Ishikawa (cell line): ENCODE results near the gene SYNE3.

Experiments used
- CEBPB ChIP-seq: IDR thresholded peaks from 2 replicates; pipeline ENCODE4 v1.6.1; 2012
- CREB1 ChIP-seq: IDR thresholded peaks from 2 replicates; pipeline ENCODE4 v1.6.1; 2012; ENCODE audit warnings: low read depth
- EGR1 ChIP-seq: IDR thresholded peaks from 2 replicates; pipeline ENCODE4 v1.6.1; 2012
- EP300 ChIP-seq: IDR thresholded peaks from 2 replicates; pipeline ENCODE4 v1.6.1; 2012; ENCODE audit warnings: borderline replicate concordance
- FOXM1 ChIP-seq: IDR thresholded peaks from 2 replicates; pipeline ENCODE4 v1.6.1; 2012; ENCODE audit warnings: low read depth, borderline replicate concordance
- NFIC ChIP-seq: IDR thresholded peaks from 2 replicates; pipeline ENCODE4 v1.6.1; 2012
- RAD21 ChIP-seq: IDR thresholded peaks from 2 replicates; pipeline ENCODE4 v1.6.1; 2012; ENCODE audit warnings: low read depth
- TAF1 ChIP-seq: IDR thresholded peaks from 2 replicates; pipeline ENCODE4 v1.6.1; 2012; ENCODE audit warnings: low read depth, mild to moderate bottlenecking
- TCF12 ChIP-seq: IDR thresholded peaks from 2 replicates; pipeline ENCODE4 v1.6.1; 2012; ENCODE audit warnings: low read depth
- TEAD4 ChIP-seq: IDR thresholded peaks from 2 replicates; pipeline ENCODE4 v1.6.1; 2012
- YY1 ChIP-seq: IDR thresholded peaks from 2 replicates; pipeline ENCODE4 v1.6.1; 2012; ENCODE audit warnings: low read depth
- ZBTB7A ChIP-seq: IDR thresholded peaks from 2 replicates; pipeline ENCODE4 v1.6.1; 2012; ENCODE audit warnings: low read depth
- TF ChIP-seq, protein P1 (sequence below): IDR thresholded peaks from 2 replicates; pipeline ENCODE4 v1.6.1; 2012
- TF ChIP-seq, protein P2 (sequence below): IDR thresholded peaks from 2 replicates; pipeline ENCODE4 v1.6.1; 2012; ENCODE audit warnings: low read depth, mild to moderate bottlenecking
- TF ChIP-seq, protein P3 (sequence below): IDR thresholded peaks from 2 replicates; pipeline ENCODE4 v1.6.1; 2012

SYNE3 gene

DNA sequence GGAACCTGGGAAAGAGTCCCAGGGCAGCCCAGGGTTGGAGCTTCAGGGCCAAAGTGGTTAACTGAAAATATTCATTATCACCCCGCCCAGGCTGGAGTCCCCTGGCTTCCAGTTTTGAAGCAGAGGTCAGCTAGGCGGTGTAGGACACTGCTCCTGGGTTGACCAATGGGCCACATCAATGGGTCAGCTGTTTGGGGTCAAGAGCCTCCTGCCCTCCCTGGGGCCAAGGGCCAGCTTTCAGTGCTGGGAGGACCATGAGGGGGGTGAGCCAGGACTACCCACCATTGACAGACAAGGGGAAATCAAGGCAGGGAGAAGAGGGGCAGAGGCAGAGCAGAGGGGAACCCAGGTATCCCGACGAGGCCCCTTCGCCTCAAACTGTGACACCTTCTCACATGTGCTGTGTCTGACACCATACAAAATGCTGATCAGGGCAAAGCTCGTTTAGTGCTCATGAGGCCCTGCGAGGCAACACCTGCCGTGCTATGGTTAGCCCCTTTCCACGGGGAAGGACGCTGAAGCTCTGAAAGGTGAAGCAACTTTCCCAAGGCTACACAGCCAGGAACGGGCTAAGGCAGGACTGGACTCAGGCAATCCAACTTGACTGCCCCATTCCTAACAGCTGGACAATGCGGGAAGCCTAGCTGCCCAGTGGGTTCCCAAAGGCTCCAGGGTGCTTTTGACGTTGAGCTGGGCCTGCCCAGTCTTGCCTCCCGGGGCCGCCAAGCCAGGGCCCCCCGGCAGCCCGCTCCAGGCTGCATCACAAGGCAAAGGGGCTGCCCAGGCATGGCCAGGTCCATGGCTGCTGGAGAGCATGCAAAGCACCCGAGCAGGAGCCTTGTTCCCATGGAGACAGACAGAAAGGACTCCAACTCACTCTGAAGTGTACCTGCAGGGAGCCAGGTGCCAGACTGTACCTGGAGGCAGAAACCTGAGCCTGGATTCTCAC, 2.0 kb downstream of the SYNE3 start:
- TF ChIP-seq, protein P1, sequence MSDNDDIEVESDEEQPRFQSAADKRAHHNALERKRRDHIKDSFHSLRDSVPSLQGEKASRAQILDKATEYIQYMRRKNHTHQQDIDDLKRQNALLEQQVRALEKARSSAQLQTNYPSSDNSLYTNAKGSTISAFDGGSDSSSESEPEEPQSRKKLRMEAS = no peak
- TF ChIP-seq, protein P2, sequence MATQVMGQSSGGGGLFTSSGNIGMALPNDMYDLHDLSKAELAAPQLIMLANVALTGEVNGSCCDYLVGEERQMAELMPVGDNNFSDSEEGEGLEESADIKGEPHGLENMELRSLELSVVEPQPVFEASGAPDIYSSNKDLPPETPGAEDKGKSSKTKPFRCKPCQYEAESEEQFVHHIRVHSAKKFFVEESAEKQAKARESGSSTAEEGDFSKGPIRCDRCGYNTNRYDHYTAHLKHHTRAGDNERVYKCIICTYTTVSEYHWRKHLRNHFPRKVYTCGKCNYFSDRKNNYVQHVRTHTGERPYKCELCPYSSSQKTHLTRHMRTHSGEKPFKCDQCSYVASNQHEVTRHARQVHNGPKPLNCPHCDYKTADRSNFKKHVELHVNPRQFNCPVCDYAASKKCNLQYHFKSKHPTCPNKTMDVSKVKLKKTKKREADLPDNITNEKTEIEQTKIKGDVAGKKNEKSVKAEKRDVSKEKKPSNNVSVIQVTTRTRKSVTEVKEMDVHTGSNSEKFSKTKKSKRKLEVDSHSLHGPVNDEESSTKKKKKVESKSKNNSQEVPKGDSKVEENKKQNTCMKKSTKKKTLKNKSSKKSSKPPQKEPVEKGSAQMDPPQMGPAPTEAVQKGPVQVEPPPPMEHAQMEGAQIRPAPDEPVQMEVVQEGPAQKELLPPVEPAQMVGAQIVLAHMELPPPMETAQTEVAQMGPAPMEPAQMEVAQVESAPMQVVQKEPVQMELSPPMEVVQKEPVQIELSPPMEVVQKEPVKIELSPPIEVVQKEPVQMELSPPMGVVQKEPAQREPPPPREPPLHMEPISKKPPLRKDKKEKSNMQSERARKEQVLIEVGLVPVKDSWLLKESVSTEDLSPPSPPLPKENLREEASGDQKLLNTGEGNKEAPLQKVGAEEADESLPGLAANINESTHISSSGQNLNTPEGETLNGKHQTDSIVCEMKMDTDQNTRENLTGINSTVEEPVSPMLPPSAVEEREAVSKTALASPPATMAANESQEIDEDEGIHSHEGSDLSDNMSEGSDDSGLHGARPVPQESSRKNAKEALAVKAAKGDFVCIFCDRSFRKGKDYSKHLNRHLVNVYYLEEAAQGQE = no peak
- TF ChIP-seq EGR1 (no peak), FOXM1 (no peak), TCF12 (no peak), EP300 (no peak), YY1 (no peak), CEBPB (no peak), ZBTB7A (no peak), CREB1 (no peak), NFIC (no peak), TAF1 (no peak), TEAD4 (no peak), RAD21 (no peak)
- TF ChIP-seq, protein P3, sequence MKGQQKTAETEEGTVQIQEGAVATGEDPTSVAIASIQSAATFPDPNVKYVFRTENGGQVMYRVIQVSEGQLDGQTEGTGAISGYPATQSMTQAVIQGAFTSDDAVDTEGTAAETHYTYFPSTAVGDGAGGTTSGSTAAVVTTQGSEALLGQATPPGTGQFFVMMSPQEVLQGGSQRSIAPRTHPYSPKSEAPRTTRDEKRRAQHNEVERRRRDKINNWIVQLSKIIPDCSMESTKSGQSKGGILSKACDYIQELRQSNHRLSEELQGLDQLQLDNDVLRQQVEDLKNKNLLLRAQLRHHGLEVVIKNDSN = no peak

DNA sequence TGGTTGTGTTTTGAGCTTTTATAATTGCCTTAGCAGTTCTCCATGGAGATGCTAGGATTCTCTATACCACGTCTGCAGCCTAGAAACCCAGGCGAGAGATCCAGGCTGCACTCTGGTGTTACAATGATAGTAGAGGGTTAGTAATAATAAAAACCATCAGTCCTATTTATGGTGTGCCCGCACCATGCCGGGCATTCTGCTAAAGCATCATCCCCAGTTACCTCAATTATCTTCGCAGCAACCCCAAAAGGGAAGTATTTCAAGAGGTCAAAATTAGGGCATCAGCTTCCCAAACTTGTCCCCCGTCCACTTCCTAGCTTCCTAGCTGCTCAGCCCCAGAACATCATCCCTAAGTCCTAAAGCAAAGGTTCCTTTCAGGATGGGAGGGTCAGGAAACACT, 3.2 kb downstream of the SYNE3 start:
- TF ChIP-seq, protein P1 = no peak
- TF ChIP-seq RAD21 = no peak
- TF ChIP-seq, protein P3 = no peak
- TF ChIP-seq NFIC = no peak
- no peak for TF ChIP-seq EGR1
- TF ChIP-seq ZBTB7A = no peak

DNA sequence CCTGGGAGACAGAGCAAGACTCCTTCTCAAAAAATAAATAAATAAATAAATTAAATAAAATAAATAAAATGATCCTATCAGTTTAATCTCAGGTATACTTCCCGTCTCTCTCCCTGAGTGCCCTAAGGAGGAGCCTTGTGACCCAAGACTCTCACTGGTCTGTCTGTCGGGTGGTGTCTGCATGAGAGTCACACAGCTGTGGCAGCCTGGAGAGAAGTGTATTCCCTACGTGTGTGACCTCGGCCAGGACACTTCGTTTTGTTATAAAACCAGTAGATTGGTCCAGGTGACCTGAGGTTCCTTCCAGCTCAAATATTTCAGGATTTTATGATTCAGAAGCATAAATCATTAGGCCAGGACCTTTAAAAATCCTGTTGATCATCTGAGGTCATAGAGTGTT, 4.8 kb downstream of the SYNE3 start:
- TF ChIP-seq CREB1 = no peak
- TF ChIP-seq RAD21 = no peak
- no peak for TF ChIP-seq TEAD4
- no peak for TF ChIP-seq EGR1
- no peak for TF ChIP-seq TCF12
- TF ChIP-seq, protein P2 = no peak
- no peak for TF ChIP-seq EP300
- TF ChIP-seq, protein P3 = no peak
- no peak for TF ChIP-seq ZBTB7A
- TF ChIP-seq FOXM1 = no peak
- TF ChIP-seq, protein P1 = no peak
- TF ChIP-seq TAF1 = no peak
- no peak for TF ChIP-seq YY1
- no peak for TF ChIP-seq CEBPB
- TF ChIP-seq NFIC = no peak

DNA sequence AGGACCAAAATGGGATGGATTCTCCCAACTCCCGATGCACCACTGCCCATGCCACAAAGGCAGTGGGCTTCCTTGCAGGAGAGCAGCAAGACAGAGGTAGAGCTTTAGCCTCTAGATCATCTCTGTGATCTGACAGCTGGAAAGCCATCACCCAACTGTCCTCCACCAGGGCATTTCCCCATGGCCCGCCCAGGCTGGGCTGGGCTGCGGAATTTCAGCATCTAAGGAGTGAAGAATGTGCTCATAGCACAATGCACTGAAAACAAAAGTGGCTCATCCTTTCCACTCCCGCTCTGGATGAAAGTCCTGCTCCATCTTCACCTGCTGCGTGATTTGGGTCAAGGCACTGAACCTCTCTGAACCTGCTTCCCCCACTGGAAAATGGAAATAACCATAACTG, 5.6 kb downstream of the SYNE3 start:
- TF ChIP-seq, protein P3 = no peak
- TF ChIP-seq TEAD4 (no peak), CEBPB (no peak), FOXM1 (no peak), NFIC (no peak), YY1 (no peak), CREB1 (no peak), TAF1 (no peak), RAD21 (no peak), ZBTB7A (no peak), EGR1 (no peak), EP300 (no peak), TCF12 (no peak)
- TF ChIP-seq, protein P1 = no peak
- TF ChIP-seq, protein P2 = no peak
